Activated CD8-positive, alpha-beta memory T cell treated with anti-CD3 and anti-CD28 coated beads, Interleukin-2, amount 50 U/mL, for 1 hour (primary cell): ENCODE measurements around the gene SOWAHA.
"Not testable (repeated sequence)": the region's sequence is repeated elsewhere in the genome, so short reads cannot be mapped to it uniquely, and the experiment has no call there.

Experiments used
- DNase-seq: peaks from one replicate; pipeline ENCODE4 v3.0.0-alpha.2; 2020; ENCODE audit errors: extremely low read depth

The SOWAHA gene

GRCh38 chr5:132853323-132853722, 40.2 kb downstream of the SOWAHA start:
- no peak for DNase-seq

GRCh38 chr5:132853790-132854189, 40.7 kb downstream of the SOWAHA start:
- DNase-seq, result no peak

GRCh38 chr5:132854301-132854700, 41.2 kb downstream of the SOWAHA start:
- DNase-seq, result no peak

- not testable (repeated sequence) for DNase-seq
These were observed 41.9 kb downstream of the SOWAHA start for GRCh38 chr5:132854992-132855391.

- DNase-seq, result no peak
These were observed 42.9 kb downstream of the SOWAHA start for GRCh38 chr5:132856011-132856410.

- no peak for DNase-seq
These were observed 46.9 kb downstream of the SOWAHA start for GRCh38 chr5:132859889-132860437.

GRCh38 chr5:132860742-132861141, 47.6 kb downstream of the SOWAHA start:
- no peak for DNase-seq

GRCh38 chr5:132865668-132866341, 52.7 kb downstream of the SOWAHA start:
- no peak for DNase-seq
